Esophagus muscularis mucosa (tissue), 4 donors: ENCODE data around the gene MYO7B. TPM values are rescaled to one million over a fixed set of nuclear protein-coding genes. Genes with fewer than 3 reads are reported as not detected.

Experiments
- DNase-seq: peaks from one replicate; pipeline ENCODE4 v3.0.0-alpha.2; 2017; ENCODE audit errors: extremely low spot score
- H3K27ac ChIP-seq, 4 donors: fragments of 200-600 bp; sonication (generic); replicated peaks in 1 of 4; 1 replicate in 3 of 4; 2 replicates in 1 of 4; pipeline ENCODE4 v1.5.1; 2016 to 2019; ENCODE audit warnings: mild to moderate bottlenecking in 1 of 4
- H3K27me3 ChIP-seq, 4 donors: fragments of 200-600 bp; sonication (generic); one replicate each; pipeline versions ENCODE4 v1.5.1 to v1.6.0; 2016 to 2019
- H3K36me3 ChIP-seq, 4 donors: fragments of 200-600 bp; sonication (generic); one replicate each; pipeline ENCODE4 v1.5.1; 2016 to 2019
- H3K4me1 ChIP-seq, 4 donors: fragments of 200-600 bp; sonication (generic); one replicate each; pipeline ENCODE4 v1.5.1; 2016 to 2019
- H3K4me3 ChIP-seq, 4 donors: fragments of 200-600 bp; sonication (generic); 1 replicate in 2 of 4; 2 replicates in 2 of 4; pipeline ENCODE4 v1.5.1; 2016 to 2019; ENCODE audit warnings: mild to moderate bottlenecking in 4 of 4, moderate library complexity in 1 of 4
- H3K9me3 ChIP-seq, 4 donors: fragments of 200-600 bp; sonication (generic); 1 replicate in 3 of 4; 2 replicates in 1 of 4; pipeline ENCODE4 v1.5.1; 2016 to 2019
- EP300 ChIP-seq: sonication (generic); formaldehyde crosslinking; IDR thresholded peaks from one replicate; pipeline ENCODE4 v1.6.1; 2017; ENCODE audit warnings: antibody characterized with exemption
- POLR2A ChIP-seq: fragments of 450-650 bp; IDR thresholded peaks from one replicate; pipeline ENCODE4 v1.6.1; 2017; ENCODE audit warnings: antibody characterized with exemption, moderate library complexity, mild to moderate bottlenecking, low read depth
- POLR2AphosphoS5 ChIP-seq, 2 donors: sonication (generic); formaldehyde crosslinking; IDR thresholded peaks; one replicate each; pipeline ENCODE4 v1.6.1; 2017; ENCODE audit warnings: antibody characterized with exemption in 2 of 2
- WGBS: methylation state at CpG from one replicate; pipeline ENCODE4 v1.1.5; 2018; 5-methylcytosine and 5-hydroxymethylcytosine counted together
- intact Hi-C: fragments of 100-400 bp; cut with DNase I; formaldehyde crosslinking; loops from one replicate; pipeline ENCODE4 v1.15.1; 2023
- total RNA-seq, 4 donors: library from RNA; depleted of rRNA; stranded (reverse); fragments of >200 nt; gene quantifications; one replicate each; pipeline versions ENCODE4 v1.1.0 to v1.2.1, GENCODE V29; 2016
- TF ChIP-seq, protein P1 (sequence below), 3 experiments: fragments of 200-600 bp in 2 of 3; fragments of 450-650 bp in 1 of 3; sonication (generic) in 2 of 3; IDR thresholded peaks; one replicate each; pipeline ENCODE4 v1.5.1; 2017 to 2019; ENCODE audit warnings: antibody characterized with exemption in 3 of 3, mild to moderate bottlenecking in 2 of 3, moderate library complexity in 1 of 3

MYO7B gene
- total RNA-seq, 4 donors from 2014 or later, result 0.19 to 0.98 (median 0.33) TPM; not detected in 1

DNA sequence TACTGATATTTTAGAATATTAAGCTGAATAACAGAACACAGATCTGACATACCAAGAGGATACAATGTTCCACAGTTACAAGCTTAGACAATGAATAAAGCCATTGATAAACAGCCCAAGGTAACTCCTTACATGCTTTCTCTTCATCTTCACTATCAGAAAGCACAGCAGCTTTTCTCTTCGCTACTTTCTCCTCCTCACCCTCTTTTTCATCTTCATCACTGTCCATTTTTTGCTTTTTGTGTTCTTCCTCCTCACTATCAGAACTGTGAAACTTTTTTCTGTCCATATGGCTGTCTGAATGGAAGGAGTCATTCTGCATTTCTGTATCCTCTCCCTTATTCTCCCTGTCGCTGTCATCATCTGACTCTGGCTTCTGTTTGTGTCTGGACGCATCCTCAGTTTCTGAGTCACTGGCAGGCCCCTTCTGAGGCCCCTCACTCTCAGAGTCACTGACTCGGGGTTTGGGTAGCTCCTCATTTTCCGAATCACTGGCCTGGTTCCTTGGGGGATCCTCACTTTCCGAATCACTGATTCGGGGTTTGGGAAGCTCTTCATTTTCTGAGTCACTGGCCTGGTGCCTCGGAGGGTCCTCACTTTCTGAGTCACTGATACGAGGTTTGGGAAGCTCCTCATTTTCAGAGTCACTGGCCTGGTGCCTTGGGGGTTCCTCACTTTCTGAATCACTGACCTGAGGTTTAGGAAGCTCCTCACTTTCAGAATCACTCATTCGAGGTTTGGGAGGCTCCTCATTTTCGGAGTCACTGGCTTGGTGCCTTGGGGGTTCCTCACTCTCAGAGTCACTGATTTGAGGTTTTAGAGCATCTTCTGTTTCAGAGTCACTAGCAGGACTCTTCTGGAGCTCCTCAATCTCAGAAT lies 30.7 kb upstream of the MYO7B start:
- 94% methylated on average over 11 of the region's 11 CpGs for WGBS
- intact Hi-C loops, result loop anchor here (5.0 kb wide), 1 partner anchor 193 kb away; no protein-coding TSS in a partner anchor
- TF ChIP-seq EP300 (no peak), POLR2A (no peak), POLR2AphosphoS5 (IDR thresholded peaks at IDR 0.05) (no peak)
- TF ChIP-seq, protein P1, sequence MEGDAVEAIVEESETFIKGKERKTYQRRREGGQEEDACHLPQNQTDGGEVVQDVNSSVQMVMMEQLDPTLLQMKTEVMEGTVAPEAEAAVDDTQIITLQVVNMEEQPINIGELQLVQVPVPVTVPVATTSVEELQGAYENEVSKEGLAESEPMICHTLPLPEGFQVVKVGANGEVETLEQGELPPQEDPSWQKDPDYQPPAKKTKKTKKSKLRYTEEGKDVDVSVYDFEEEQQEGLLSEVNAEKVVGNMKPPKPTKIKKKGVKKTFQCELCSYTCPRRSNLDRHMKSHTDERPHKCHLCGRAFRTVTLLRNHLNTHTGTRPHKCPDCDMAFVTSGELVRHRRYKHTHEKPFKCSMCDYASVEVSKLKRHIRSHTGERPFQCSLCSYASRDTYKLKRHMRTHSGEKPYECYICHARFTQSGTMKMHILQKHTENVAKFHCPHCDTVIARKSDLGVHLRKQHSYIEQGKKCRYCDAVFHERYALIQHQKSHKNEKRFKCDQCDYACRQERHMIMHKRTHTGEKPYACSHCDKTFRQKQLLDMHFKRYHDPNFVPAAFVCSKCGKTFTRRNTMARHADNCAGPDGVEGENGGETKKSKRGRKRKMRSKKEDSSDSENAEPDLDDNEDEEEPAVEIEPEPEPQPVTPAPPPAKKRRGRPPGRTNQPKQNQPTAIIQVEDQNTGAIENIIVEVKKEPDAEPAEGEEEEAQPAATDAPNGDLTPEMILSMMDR (IDR thresholded peaks at IDR 0.05), result no peak
- Histone ChIP-seq H3K36me3 (peaks cover 11 to 57% (median 47%) of the 10 kb centered on the region in 4 donors), H3K9me3 (no peaks in the 10 kb centered on the region), H3K27ac (no peak overlapping the region), H3K4me1 (peaks cover 31 to 37% (median 36%) of the 10 kb centered on the region in 4 donors), H3K4me3 (no peak overlapping the region), H3K27me3 (no peaks in the 10 kb centered on the region)
- DNase-seq, result no peak

DNA sequence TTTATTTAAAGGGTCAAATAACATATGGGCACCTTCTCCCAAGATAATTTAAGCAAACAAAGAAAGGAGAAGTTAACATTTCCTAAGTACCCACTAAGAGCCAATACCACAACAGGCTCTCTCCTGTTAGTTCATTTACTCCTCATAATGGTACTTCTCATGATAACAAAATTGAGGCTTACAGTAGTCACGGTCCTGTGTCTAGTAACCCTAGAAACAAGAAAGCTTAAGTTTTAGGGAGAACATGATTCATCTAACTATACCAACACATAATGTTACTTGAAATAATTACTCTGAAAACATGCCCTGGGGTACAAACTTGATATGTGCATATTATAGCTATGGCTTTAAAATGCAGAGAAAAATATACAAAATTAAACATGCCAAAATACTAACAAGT lies 29.0 kb upstream of the MYO7B start:
- Histone ChIP-seq H3K9me3 (no peaks in the 10 kb centered on the region), H3K4me3 (no peak overlapping the region), H3K36me3 (peaks cover 11 to 40% (median 34%) of the 10 kb centered on the region in 4 donors), H3K27me3 (no peaks in the 10 kb centered on the region), H3K27ac (peak overlapping the region in 1 of 4 donors; percentile 73), H3K4me1 (peaks cover 38 to 52% (median 40%) of the 10 kb centered on the region in 4 donors)
- TF ChIP-seq POLR2A (no peak), POLR2AphosphoS5 (IDR thresholded peaks at IDR 0.05) (no peak), EP300 (no peak)
- TF ChIP-seq, protein P1 (IDR thresholded peaks at IDR 0.05), result no peak
- no peak for DNase-seq
- WGBS, result 74% methylated on average over 1 of the region's 1 CpG
- intact Hi-C loops, result loop anchor here (5.0 kb wide), 1 partner anchor 191 kb away; no protein-coding TSS in a partner anchor

DNA sequence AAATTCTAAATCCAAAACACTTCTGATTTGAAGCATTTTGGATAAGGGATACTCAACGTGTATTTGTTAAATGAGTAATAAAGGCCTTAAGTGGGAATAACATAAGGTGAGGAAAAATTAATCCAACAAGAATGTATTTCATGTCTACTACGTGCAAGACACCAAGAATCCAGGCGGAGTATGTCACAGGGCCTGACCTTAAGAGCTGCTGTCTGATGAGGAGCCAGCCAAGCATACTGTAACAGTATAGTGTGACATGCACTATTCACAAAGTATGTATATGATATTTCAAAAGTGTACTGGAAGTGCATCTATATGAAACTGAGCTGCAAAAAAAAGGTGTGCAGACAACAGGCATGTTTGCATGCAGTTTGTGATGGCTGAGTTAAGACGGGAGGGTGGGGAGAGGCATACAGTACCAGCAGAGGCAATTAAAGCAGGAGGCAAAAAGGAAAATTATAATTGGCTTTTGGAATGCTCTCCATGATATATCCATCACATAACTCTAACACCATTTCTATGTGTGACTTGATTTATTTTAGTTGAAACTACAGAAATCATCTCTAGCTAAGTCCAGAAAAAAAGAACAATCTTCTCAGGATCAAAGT lies 27.4 kb upstream of the MYO7B start:
- WGBS, result 55% methylated on average over 4 of the region's 4 CpGs
- Histone ChIP-seq H3K27ac (peak overlapping the region; percentile 24 to 80 (median 68)), H3K4me3 (no peak overlapping the region), H3K4me1 (peaks cover 47 to 68% (median 54%) of the 10 kb centered on the region in 4 donors), H3K27me3 (no peaks in the 10 kb centered on the region), H3K36me3 (peaks cover 11 to 24% (median 18%) of the 10 kb centered on the region in 4 donors), H3K9me3 (no peaks in the 10 kb centered on the region)
- intact Hi-C loops, result loop anchor here (5.0 kb wide), 1 partner anchor 189 kb away; no protein-coding TSS in a partner anchor
- TF ChIP-seq, protein P1 (IDR thresholded peaks at IDR 0.05), result no peak
- no peak for TF ChIP-seq POLR2AphosphoS5 (IDR thresholded peaks at IDR 0.05)
- no peak for TF ChIP-seq EP300
- no peak for TF ChIP-seq POLR2A
- DNase-seq, result no peak

DNA sequence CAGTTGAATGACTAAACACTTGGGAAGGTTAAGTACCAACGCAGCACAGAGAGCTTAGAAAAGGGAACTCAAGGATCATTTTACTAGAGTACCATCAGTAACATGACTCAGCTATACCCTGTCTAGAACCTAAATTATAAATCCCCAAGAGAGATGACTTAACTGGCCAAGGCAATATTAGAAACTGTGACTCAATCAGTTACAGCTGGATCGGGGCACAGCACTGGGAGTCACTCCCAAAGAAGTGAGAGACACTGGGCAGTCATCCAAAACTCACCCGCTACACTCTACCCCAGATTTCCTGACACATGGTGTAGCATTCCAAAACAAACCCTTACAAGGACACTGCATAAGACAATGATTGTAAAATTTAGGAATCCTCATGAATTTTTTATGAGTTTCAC lies 26.9 kb upstream of the MYO7B start:
- H3K27me3 ChIP-seq, result no peaks in the 10 kb centered on the region
- no peak overlapping the region for H3K4me3 ChIP-seq
- TF ChIP-seq, protein P1 (IDR thresholded peaks at IDR 0.05), result no peak
- peak; percentile 48 to 58 for TF ChIP-seq POLR2AphosphoS5 (IDR thresholded peaks at IDR 0.05)
- H3K36me3 ChIP-seq, result peaks cover 11 to 19% (median 16%) of the 10 kb centered on the region in 4 donors
- intact Hi-C loops, result loop anchor here (5.0 kb wide), 1 partner anchor 189 kb away; no protein-coding TSS in a partner anchor
- no peak for DNase-seq
- H3K4me1 ChIP-seq, result peaks cover 49 to 73% (median 57%) of the 10 kb centered on the region in 4 donors
- H3K27ac ChIP-seq, result peak overlapping the region; percentile 24 to 80 (median 68)
- no peaks in the 10 kb centered on the region for H3K9me3 ChIP-seq
- 12% methylated on average over 3 of the region's 3 CpGs for WGBS
